SIG-M5 treated with dmso at 0.1 percent for 504 hours (cell line): ENCODE data around the gene EXOSC7.
"Not testable (repeated sequence)": the region's sequence is repeated elsewhere in the genome, so short reads cannot be mapped to it uniquely, and the experiment has no call there.

Source experiments
- DNase-seq: peaks from one replicate; lab custom pipeline; 2025; ENCODE audit not compliant: unreplicated experiment; lab: John Stamatoyannopoulos, UW

EXOSC7 gene

GRCh38 chr3:44961888-44962287 lies 14.2 kb upstream of the EXOSC7 start:
- no peak for DNase-seq

GRCh38 chr3:44962621-44963393 lies 13.2 kb upstream of the EXOSC7 start:
- no peak for DNase-seq

- no peak for DNase-seq
These were observed 12.3 kb upstream of the EXOSC7 start for GRCh38 chr3:44963571-44964325.

- no peak for DNase-seq
These were observed 10.9 kb upstream of the EXOSC7 start for GRCh38 chr3:44965165-44965564.

GRCh38 chr3:44966795-44967278 lies 9.2 kb upstream of the EXOSC7 start:
- DNase-seq, result peak; percentile 96

GRCh38 chr3:44968447-44968858 lies 7.6 kb upstream of the EXOSC7 start:
- no peak for DNase-seq

- DNase-seq, result peak; percentile 94
These were observed 6.8 kb upstream of the EXOSC7 start for GRCh38 chr3:44969154-44969827.

GRCh38 chr3:44969828-44970179 lies 6.2 kb upstream of the EXOSC7 start:
- no peak for DNase-seq

GRCh38 chr3:44970926-44971490 lies 5.0 kb upstream of the EXOSC7 start:
- DNase-seq, result peak; percentile 25

GRCh38 chr3:44974416-44974815 lies 1.6 kb upstream of the EXOSC7 start:
- DNase-seq, result no peak

GRCh38 chr3:44981220-44981619 lies 5.2 kb downstream of the EXOSC7 start:
- DNase-seq, result no peak

GRCh38 chr3:44981751-44982150 lies 5.7 kb downstream of the EXOSC7 start:
- no peak for DNase-seq

- no peak for DNase-seq
These were observed 6.8 kb downstream of the EXOSC7 start for GRCh38 chr3:44982817-44983216.

GRCh38 chr3:44983484-44983941 lies 7.5 kb downstream of the EXOSC7 start:
- DNase-seq, result no peak

- DNase-seq, result peak; percentile 15
These were observed 8.3 kb downstream of the EXOSC7 start for GRCh38 chr3:44984335-44984734.

GRCh38 chr3:44986330-44986729 lies 10.3 kb downstream of the EXOSC7 start:
- DNase-seq, result not testable (repeated sequence)

GRCh38 chr3:44987332-44987731 lies 11.3 kb downstream of the EXOSC7 start:
- no peak for DNase-seq

GRCh38 chr3:44988073-44988472 lies 12.0 kb downstream of the EXOSC7 start:
- peak; percentile 48 for DNase-seq

- no peak for DNase-seq
These were observed 13.1 kb downstream of the EXOSC7 start for GRCh38 chr3:44989141-44989540.

- DNase-seq, result no peak
These were observed 13.8 kb downstream of the EXOSC7 start for GRCh38 chr3:44989636-44990373.

GRCh38 chr3:44991326-44991725 lies 15.3 kb downstream of the EXOSC7 start:
- DNase-seq, result no peak
